Lower leg skin (tissue), 4 donors: ENCODE results near the gene CNTNAP3. TPM values are rescaled to one million over a fixed set of nuclear protein-coding genes. Genes with fewer than 3 reads are reported as not detected.
"Not testable (repeated sequence)": the region's sequence is repeated elsewhere in the genome, so short reads cannot be mapped to it uniquely, and the experiment has no call there.

Experiments
- DNase-seq, 2 donors: peaks; one replicate each; pipeline ENCODE4 v3.0.0-alpha.2; 2019; ENCODE audit warnings: low spot score in 2 of 2
- H3K4me3 ChIP-seq: fragments of 200-600 bp; sonication (generic); 2 replicates; pipeline ENCODE4 v1.5.1; 2017; ENCODE audit warnings: mild to moderate bottlenecking, low read depth; ENCODE audit not compliant: poor library complexity, severe bottlenecking
- WGBS, 2 donors: methylation state at CpG; one replicate each; pipeline ENCODE4 v1.1.5; 2018; 5-methylcytosine and 5-hydroxymethylcytosine counted together
- intact Hi-C: fragments of 100-400 bp; cut with DNase I; formaldehyde crosslinking; loops from one replicate; pipeline ENCODE4 v1.15.0; 2023; ENCODE audit warnings: low total_unique reads
- total RNA-seq, 4 donors: library from RNA; depleted of rRNA; stranded (reverse); fragments of >200 nt; gene quantifications; one replicate each; pipeline ENCODE4 v1.1.0, GENCODE V29; 2016

Gene CNTNAP3
- total RNA-seq, 4 donors from 2014 or later, result 15.0 to 42.4 (median 20.2) TPM

- WGBS, 2 donors, result 74 to 82% methylated on average over 2 of the region's 2 CpGs
- intact Hi-C loops, result not testable (repeated sequence)
Measured at GRCh38 chr9:39033849-39034248, 254.1 kb downstream of the CNTNAP3 start.

GRCh38 chr9:39030204-39031019 lies 257.6 kb downstream of the CNTNAP3 start:
- DNase-seq, H3K4me3 ChIP-seq, intact Hi-C loops: not testable (repeated sequence)
- WGBS, 2 donors, result 55 to 63% methylated on average over 9 of the region's 11 CpGs

More at GRCh38 chr9:39033849-39034248, 254.1 kb downstream of the CNTNAP3 start:
- H3K4me3 ChIP-seq, DNase-seq: not testable (repeated sequence)

GRCh38 chr9:39028855-39029254 lies 259.1 kb downstream of the CNTNAP3 start:
- WGBS, 2 donors, result 75 to 80% methylated on average over 5 of the region's 5 CpGs
- intact Hi-C loops, DNase-seq, H3K4me3 ChIP-seq: not testable (repeated sequence)

GRCh38 chr9:39028168-39028567 lies 259.8 kb downstream of the CNTNAP3 start:
- H3K4me3 ChIP-seq, intact Hi-C loops, DNase-seq: not testable (repeated sequence)
- WGBS, 2 donors, result 87 to 93% methylated on average over 7 of the region's 7 CpGs

- intact Hi-C loops, DNase-seq, H3K4me3 ChIP-seq: not testable (repeated sequence)
- 80 to 81% methylated on average over 4 of the region's 4 CpGs for WGBS, 2 donors
Measured at GRCh38 chr9:39025911-39026588, 261.9 kb downstream of the CNTNAP3 start.

Other genes with a start within 250 kb of the CNTNAP3 start
- gene SPATA31A1, start 67.5 kb upstream of the CNTNAP3 start, total RNA-seq, result not detected